ENCODE data around the gene DDX60. TPM values are rescaled to one million over a fixed set of nuclear protein-coding genes. Genes with fewer than 3 reads are reported as not detected.
"Not testable (repeated sequence)": the region's sequence is repeated elsewhere in the genome, so short reads cannot be mapped to it uniquely, and the experiment has no call there.

The DDX60 gene
- total RNA-seq, 2 experiments from 2014 or later = not detected

GRCh38 chr4:168221301-168221700, 97.3 kb downstream of the DDX60 start:
- Histone ChIP-seq H3K27ac (ENCODE audit: low read depth, low read length, poor library complexity, severe bottlenecking) (no peak overlapping the region), H3K4me1 (ENCODE audit: insufficient read depth, low read length, poor library complexity, severe bottlenecking) (no peaks in the 10 kb centered on the region), H3K9me2 (ENCODE audit: insufficient read depth, low read length) (no peaks in the 10 kb centered on the region), H3K36me3 (ENCODE audit: insufficient read depth, low read length) (no peaks in the 10 kb centered on the region), H3K79me2 (ENCODE audit: insufficient read depth, low read depth, low read length) (no peaks in the 10 kb centered on the region), H4K20me1 (ENCODE audit: insufficient read depth, low read length) (no peaks in the 10 kb centered on the region), H2AFZ (ENCODE audit: low read length) (no peak overlapping the region), H3K4me2 (ENCODE audit: low read length) (no peak overlapping the region), H3K4me3 (ENCODE audit: low read depth, low read length, poor library complexity, severe bottlenecking) (no peak overlapping the region), H3K9me3 (ENCODE audit: low read length) (no peaks in the 10 kb centered on the region)
- POLR2A ChIA-PET = no interaction called here
- TF ChIP-seq EZH2phosphoT487 (IDR thresholded peaks at IDR 0.05; ENCODE audit: borderline replicate concordance, low read depth, low read length) (no peak), CTCF (conservative IDR thresholded peaks at IDR 0.05; ENCODE audit: low read length) (no peak)
- CTCF ChIA-PET (ENCODE audit: unreplicated experiment) = no interaction called here
- intact Hi-C loops (cut with micrococcal nuclease; ENCODE audit: unreplicated experiment) = no loop called here
- DNase-seq (ENCODE audit: low spot score) = no peak
- BruUV-seq (replicated peaks) = no TSS peak

GRCh38 chr4:168220893-168221292, 97.7 kb downstream of the DDX60 start:
- BruUV-seq (replicated peaks) = no TSS peak
- Histone ChIP-seq H3K9me2 (ENCODE audit: insufficient read depth, low read length) (no peaks in the 10 kb centered on the region), H3K4me3 (ENCODE audit: low read depth, low read length, poor library complexity, severe bottlenecking) (no peak overlapping the region), H3K9me3 (ENCODE audit: low read length) (no peaks in the 10 kb centered on the region), H2AFZ (ENCODE audit: low read length) (no peak overlapping the region), H4K20me1 (ENCODE audit: insufficient read depth, low read length) (no peaks in the 10 kb centered on the region), H3K4me2 (ENCODE audit: low read length) (no peak overlapping the region), H3K27ac (ENCODE audit: low read depth, low read length, poor library complexity, severe bottlenecking) (no peak overlapping the region), H3K79me2 (ENCODE audit: insufficient read depth, low read depth, low read length) (no peaks in the 10 kb centered on the region), H3K36me3 (ENCODE audit: insufficient read depth, low read length) (no peaks in the 10 kb centered on the region), H3K4me1 (ENCODE audit: insufficient read depth, low read length, poor library complexity, severe bottlenecking) (no peaks in the 10 kb centered on the region)
- no peak for DNase-seq (ENCODE audit: low spot score)
- ChIA-PET POLR2A (interaction anchor here (0.5 kb wide), 1 partner anchor 82 kb away, joined by 3 read pairs; no protein-coding TSS in a partner anchor), CTCF (ENCODE audit: unreplicated experiment) (no interaction called here)
- intact Hi-C loops (cut with micrococcal nuclease; ENCODE audit: unreplicated experiment) = no loop called here
- no peak for TF ChIP-seq EZH2phosphoT487 (IDR thresholded peaks at IDR 0.05; ENCODE audit: borderline replicate concordance, low read depth, low read length)
- TF ChIP-seq CTCF (conservative IDR thresholded peaks at IDR 0.05; ENCODE audit: low read length) = no peak

GRCh38 chr4:168218645-168219044, 99.9 kb downstream of the DDX60 start:
- DNase-seq (ENCODE audit: low spot score) = no peak
- H3K79me2 ChIP-seq (ENCODE audit: insufficient read depth, low read depth, low read length) = no peaks in the 10 kb centered on the region
- H3K27ac ChIP-seq (ENCODE audit: low read depth, low read length, poor library complexity, severe bottlenecking) = no peak overlapping the region
- no peaks in the 10 kb centered on the region for H4K20me1 ChIP-seq (ENCODE audit: insufficient read depth, low read length)
- no peaks in the 10 kb centered on the region for H3K9me3 ChIP-seq (ENCODE audit: low read length)
- no peak overlapping the region for H3K4me2 ChIP-seq (ENCODE audit: low read length)
- H3K9me2 ChIP-seq (ENCODE audit: insufficient read depth, low read length) = no peaks in the 10 kb centered on the region
- H3K4me3 ChIP-seq (ENCODE audit: low read depth, low read length, poor library complexity, severe bottlenecking) = no peak overlapping the region
- no peaks in the 10 kb centered on the region for H3K36me3 ChIP-seq (ENCODE audit: insufficient read depth, low read length)
- no peaks in the 10 kb centered on the region for H3K4me1 ChIP-seq (ENCODE audit: insufficient read depth, low read length, poor library complexity, severe bottlenecking)
- no TSS peak for BruUV-seq (replicated peaks)
- H2AFZ ChIP-seq (ENCODE audit: low read length) = no peak overlapping the region
- TF ChIP-seq EZH2phosphoT487 (IDR thresholded peaks at IDR 0.05; ENCODE audit: borderline replicate concordance, low read depth, low read length) (no peak), CTCF (conservative IDR thresholded peaks at IDR 0.05; ENCODE audit: low read length) (no peak)
- ChIA-PET CTCF (ENCODE audit: unreplicated experiment) (no interaction called here), POLR2A (interaction anchor here (0.7 kb wide), 1 partner anchor 920 kb away, joined by 5 read pairs; no protein-coding TSS in a partner anchor)
- intact Hi-C loops (cut with micrococcal nuclease; ENCODE audit: unreplicated experiment) = no loop called here

- POLR2A ChIA-PET; BruUV-seq (replicated peaks); H3K27ac ChIP-seq (ENCODE audit: low read depth, low read length, poor library complexity, severe bottlenecking); H3K4me3 ChIP-seq (ENCODE audit: low read depth, low read length, poor library complexity, severe bottlenecking); H3K4me2 ChIP-seq (ENCODE audit: low read length); H4K20me1 ChIP-seq (ENCODE audit: insufficient read depth, low read length); intact Hi-C loops (cut with micrococcal nuclease; ENCODE audit: unreplicated experiment); H3K79me2 ChIP-seq (ENCODE audit: insufficient read depth, low read depth, low read length); H3K9me3 ChIP-seq (ENCODE audit: low read length); H3K36me3 ChIP-seq (ENCODE audit: insufficient read depth, low read length); H3K9me2 ChIP-seq (ENCODE audit: insufficient read depth, low read length); CTCF ChIA-PET (ENCODE audit: unreplicated experiment); H3K4me1 ChIP-seq (ENCODE audit: insufficient read depth, low read length, poor library complexity, severe bottlenecking); H2AFZ ChIP-seq (ENCODE audit: low read length); DNase-seq (ENCODE audit: low spot score): not testable (repeated sequence)
These were observed 105.0 kb downstream of the DDX60 start for GRCh38 chr4:168213511-168213910.
